GM12801 (cell line): Measurements from ENCODE around the gene MAD1L1.

ENCODE experiments used
- CTCF ChIP-seq: IDR thresholded peaks from one replicate; pipeline ENCODE4 v1.5.1; 2011; ENCODE audit warnings: control low read depth; ENCODE audit not compliant: insufficient read length; ENCODE audit errors: extremely low read depth

The MAD1L1 gene

GRCh38 chr7:2008101-2008935, 224.4 kb downstream of the MAD1L1 start:
- no peak for TF ChIP-seq CTCF

- TF ChIP-seq CTCF = no peak
These were observed 225.2 kb downstream of the MAD1L1 start for GRCh38 chr7:2007551-2007950.

- no peak for TF ChIP-seq CTCF
These were observed 225.8 kb downstream of the MAD1L1 start for GRCh38 chr7:2006921-2007381.

- no peak for TF ChIP-seq CTCF
These were observed 226.4 kb downstream of the MAD1L1 start for GRCh38 chr7:2006231-2006771.

GRCh38 chr7:2005786-2006185, 227.0 kb downstream of the MAD1L1 start:
- no peak for TF ChIP-seq CTCF

GRCh38 chr7:2004841-2005725, 227.7 kb downstream of the MAD1L1 start:
- no peak for TF ChIP-seq CTCF
